ENCODE data around the gene PLCB4. TPM values are rescaled to one million over a fixed set of nuclear protein-coding genes. Genes with fewer than 3 reads are reported as not detected.

PLCB4 gene
- total RNA-seq, 1 donor from 2014 or later: 21.2 TPM

DNA sequence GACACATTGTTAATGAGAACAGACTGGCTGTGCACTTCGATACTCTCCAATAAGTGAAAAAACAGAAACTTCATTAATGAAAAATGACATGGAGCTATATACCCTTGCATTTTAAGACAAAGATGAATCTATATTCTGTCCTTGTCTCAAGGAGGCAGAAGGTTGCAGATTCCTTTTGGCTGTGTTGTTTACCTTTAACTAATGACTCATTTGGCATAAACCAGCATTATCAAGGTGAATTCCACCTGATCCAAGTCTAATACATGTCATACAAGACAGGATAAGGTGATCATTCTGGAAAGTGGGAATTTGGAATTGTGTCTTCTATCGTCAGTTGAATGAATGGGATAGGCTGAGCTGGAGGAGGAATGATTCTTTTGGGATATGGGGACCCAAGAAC is 192.9 kb downstream of the PLCB4 start:
- Mint-ChIP-seq H3K27me3 (no peaks in the 10 kb centered on the region), H3K27ac (no peak overlapping the region), H3K9me3 (no peaks in the 10 kb centered on the region), H3K36me3 (no peaks in the 10 kb centered on the region), H3K4me3 (no peak overlapping the region), H3K4me1 (ENCODE audit: unreplicated experiment) (peaks cover 8% of the 10 kb centered on the region)
- DNase-seq (ENCODE audit: extremely low spot score, unreplicated experiment): no peak
- TF ChIP-seq, protein P1, sequence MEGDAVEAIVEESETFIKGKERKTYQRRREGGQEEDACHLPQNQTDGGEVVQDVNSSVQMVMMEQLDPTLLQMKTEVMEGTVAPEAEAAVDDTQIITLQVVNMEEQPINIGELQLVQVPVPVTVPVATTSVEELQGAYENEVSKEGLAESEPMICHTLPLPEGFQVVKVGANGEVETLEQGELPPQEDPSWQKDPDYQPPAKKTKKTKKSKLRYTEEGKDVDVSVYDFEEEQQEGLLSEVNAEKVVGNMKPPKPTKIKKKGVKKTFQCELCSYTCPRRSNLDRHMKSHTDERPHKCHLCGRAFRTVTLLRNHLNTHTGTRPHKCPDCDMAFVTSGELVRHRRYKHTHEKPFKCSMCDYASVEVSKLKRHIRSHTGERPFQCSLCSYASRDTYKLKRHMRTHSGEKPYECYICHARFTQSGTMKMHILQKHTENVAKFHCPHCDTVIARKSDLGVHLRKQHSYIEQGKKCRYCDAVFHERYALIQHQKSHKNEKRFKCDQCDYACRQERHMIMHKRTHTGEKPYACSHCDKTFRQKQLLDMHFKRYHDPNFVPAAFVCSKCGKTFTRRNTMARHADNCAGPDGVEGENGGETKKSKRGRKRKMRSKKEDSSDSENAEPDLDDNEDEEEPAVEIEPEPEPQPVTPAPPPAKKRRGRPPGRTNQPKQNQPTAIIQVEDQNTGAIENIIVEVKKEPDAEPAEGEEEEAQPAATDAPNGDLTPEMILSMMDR (conservative IDR thresholded peaks at IDR 0.05): no peak

DNA sequence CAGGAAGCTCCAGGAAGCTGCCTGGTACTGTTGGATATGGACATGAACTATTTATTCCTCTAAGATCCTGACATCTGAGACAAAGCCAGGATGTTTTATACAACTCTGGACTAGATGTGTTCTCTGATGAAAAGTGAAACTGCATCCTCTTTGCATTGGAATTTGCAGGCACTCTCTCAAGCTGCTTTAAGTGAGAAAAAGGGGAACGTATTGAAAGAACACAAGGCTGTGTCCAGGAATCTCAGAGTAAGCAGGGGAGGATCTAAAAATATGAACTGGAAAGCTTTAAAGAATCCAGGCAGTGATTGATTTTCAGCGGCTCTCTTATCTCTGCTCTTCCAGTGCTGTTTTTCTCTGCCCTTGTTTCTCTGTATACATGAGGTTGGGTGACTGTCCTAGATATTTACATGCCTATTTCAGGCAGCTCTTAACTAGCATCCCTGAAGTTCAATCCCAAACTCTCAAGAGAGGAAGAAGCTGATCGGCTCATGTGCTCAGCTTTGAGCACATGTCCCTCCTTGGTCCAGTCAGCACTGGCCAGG is 193.8 kb downstream of the PLCB4 start:
- H3K4me1 Mint-ChIP-seq (ENCODE audit: unreplicated experiment): peaks cover 8% of the 10 kb centered on the region
- no peaks in the 10 kb centered on the region for H3K9me3 Mint-ChIP-seq
- TF ChIP-seq, protein P1 (conservative IDR thresholded peaks at IDR 0.05): no peak
- no peak overlapping the region for H3K4me3 Mint-ChIP-seq
- no peaks in the 10 kb centered on the region for H3K36me3 Mint-ChIP-seq
- no peak for DNase-seq (ENCODE audit: extremely low spot score, unreplicated experiment)
- no peak overlapping the region for H3K27ac Mint-ChIP-seq
- no peaks in the 10 kb centered on the region for H3K27me3 Mint-ChIP-seq

DNA sequence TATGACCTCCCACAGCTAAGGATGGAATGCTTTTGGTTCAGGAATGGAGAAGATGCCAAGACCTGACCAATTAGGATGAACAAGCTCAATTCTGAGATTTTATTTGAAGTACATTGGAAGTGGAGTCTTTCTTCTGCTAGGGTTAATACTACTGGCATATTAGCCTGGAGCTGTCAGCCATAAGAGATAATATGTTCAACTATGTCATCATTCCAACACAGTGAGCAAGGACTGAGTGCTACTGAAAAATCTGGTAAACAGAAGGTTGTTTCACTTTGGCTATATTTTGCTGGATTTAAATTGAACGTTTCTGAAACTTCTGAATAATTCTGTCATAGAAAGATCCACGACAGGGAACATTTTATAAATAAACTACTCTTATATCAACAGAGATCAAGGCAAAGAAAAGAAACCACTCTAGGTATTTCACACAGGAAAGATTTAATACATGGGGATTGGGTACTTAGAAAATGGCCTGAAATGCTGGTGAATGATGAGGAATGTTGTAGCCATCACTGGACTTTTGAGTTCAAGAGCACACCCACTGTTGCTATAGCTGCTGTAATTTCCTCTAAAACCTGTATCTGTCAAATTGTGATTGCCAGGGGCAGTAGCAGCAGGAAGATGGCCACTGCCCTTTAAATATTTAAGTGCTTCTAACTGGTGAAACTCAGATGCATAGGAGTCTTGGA is 200.5 kb downstream of the PLCB4 start:
- TF ChIP-seq, protein P1 (conservative IDR thresholded peaks at IDR 0.05): no peak
- Mint-ChIP-seq H3K27ac (no peak overlapping the region), H3K9me3 (no peaks in the 10 kb centered on the region), H3K27me3 (no peaks in the 10 kb centered on the region), H3K4me1 (ENCODE audit: unreplicated experiment) (peaks cover 31% of the 10 kb centered on the region), H3K4me3 (no peak overlapping the region), H3K36me3 (peaks cover 3% of the 10 kb centered on the region)
- DNase-seq (ENCODE audit: extremely low spot score, unreplicated experiment): no peak

DNA sequence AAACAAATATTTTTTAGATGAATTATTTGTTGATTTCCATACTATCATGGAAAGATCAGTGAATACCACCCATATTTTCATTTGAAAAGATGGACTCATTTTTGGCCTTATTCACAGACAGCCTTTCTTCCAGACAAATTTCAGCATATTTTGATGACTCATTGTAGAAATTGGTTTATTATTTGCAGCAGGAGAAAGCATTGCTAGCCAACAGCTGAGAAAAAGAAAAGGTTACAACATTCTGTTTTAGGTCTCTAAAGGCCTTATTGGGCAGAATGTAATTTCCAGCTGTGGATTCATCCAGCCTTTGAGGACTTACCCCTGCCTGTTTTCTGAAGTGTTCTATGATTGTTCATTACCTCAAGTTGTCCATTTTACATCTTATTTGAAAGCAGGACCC is 201.9 kb downstream of the PLCB4 start:
- DNase-seq (ENCODE audit: extremely low spot score, unreplicated experiment): no peak
- TF ChIP-seq, protein P1 (conservative IDR thresholded peaks at IDR 0.05): no peak
- H3K36me3 Mint-ChIP-seq: peaks cover 6% of the 10 kb centered on the region
- no peak overlapping the region for H3K4me3 Mint-ChIP-seq
- H3K27ac Mint-ChIP-seq: no peak overlapping the region
- no peaks in the 10 kb centered on the region for H3K27me3 Mint-ChIP-seq
- H3K4me1 Mint-ChIP-seq (ENCODE audit: unreplicated experiment): peaks cover 31% of the 10 kb centered on the region
- H3K9me3 Mint-ChIP-seq: peaks cover 3% of the 10 kb centered on the region

DNA sequence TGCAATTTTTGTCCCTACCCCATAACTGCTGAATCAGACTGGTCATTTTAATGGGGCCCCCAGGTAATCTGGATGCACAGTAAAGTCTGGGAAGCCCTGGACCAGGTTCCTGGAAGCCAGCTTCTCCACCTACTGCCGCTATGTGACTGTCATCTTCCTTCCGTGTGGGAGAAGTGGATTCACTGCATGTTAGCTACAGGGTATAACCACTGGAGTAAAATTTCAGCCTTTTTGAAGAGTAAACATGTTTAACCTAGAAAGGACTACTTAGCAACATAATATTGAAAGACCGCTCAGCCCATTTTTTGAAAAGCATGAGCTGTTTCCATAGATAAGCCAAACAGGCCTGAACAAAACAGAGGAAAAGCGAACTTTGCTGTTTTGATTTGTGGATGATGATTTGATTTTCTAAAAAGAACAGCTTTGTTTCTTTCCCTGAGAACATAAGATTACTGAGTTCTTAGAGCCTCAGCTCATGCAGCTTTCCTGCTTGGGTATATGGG is 208.1 kb downstream of the PLCB4 start:
- H3K27me3 Mint-ChIP-seq: no peaks in the 10 kb centered on the region
- no peak for DNase-seq (ENCODE audit: extremely low spot score, unreplicated experiment)
- H3K36me3 Mint-ChIP-seq: peaks cover 3% of the 10 kb centered on the region
- H3K4me1 Mint-ChIP-seq (ENCODE audit: unreplicated experiment): peaks cover 40% of the 10 kb centered on the region
- peaks cover 4% of the 10 kb centered on the region for H3K9me3 Mint-ChIP-seq
- TF ChIP-seq, protein P1 (conservative IDR thresholded peaks at IDR 0.05): no peak
- H3K4me3 Mint-ChIP-seq: no peak overlapping the region
- peak overlapping the region; percentile 29 for H3K27ac Mint-ChIP-seq

All from type B pancreatic cell (in vitro differentiated cells).